C4-2B (cell line): ENCODE results near the gene CCDC85B.

ENCODE experiments used
- ZFX ChIP-seq: fragments of 450-650 bp; IDR thresholded peaks from 2 replicates; pipeline ENCODE4 v1.6.1; 2017
- TF ChIP-seq, protein P1 (sequence below): fragments of 450-650 bp; conservative IDR thresholded peaks from 2 replicates; pipeline ENCODE4 v1.5.1; 2017; ENCODE audit warnings: mild to moderate bottlenecking

DNA sequence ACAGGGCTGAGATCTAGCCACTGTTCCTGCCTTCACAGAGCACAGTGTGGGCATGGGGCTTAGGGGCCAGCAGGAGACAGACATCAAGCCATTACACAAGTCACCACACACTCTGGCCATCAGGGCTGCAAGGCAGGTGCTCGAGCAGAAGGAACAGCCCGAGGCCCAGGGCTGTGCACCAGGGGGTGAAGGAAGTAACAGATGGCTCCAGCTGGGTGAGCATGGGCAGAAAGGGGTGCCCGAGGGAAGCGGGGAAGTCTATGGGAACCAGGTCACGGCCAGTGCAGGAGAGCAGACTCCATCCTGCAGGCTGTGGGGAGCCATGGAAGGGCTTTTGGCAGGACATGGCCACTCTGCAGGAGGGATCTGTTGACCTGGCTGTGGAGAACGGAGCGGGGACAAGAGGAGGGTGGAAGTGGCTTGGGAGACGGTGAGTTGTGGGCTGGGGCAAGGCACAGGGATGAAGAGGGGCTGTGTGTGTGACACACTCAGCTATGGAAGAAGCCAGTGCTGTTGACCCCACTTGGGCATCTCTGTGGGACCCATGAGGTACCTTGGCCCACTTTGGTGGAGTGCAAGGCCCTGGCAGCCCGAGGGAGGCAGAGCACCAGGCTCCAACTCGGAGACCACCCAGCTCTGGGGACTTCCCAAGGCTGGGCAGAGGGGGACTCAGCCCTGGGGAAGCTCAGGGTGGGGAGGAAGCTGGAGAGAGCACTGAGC is 24.8 kb downstream of the CCDC85B start:
- TF ChIP-seq, protein P1, sequence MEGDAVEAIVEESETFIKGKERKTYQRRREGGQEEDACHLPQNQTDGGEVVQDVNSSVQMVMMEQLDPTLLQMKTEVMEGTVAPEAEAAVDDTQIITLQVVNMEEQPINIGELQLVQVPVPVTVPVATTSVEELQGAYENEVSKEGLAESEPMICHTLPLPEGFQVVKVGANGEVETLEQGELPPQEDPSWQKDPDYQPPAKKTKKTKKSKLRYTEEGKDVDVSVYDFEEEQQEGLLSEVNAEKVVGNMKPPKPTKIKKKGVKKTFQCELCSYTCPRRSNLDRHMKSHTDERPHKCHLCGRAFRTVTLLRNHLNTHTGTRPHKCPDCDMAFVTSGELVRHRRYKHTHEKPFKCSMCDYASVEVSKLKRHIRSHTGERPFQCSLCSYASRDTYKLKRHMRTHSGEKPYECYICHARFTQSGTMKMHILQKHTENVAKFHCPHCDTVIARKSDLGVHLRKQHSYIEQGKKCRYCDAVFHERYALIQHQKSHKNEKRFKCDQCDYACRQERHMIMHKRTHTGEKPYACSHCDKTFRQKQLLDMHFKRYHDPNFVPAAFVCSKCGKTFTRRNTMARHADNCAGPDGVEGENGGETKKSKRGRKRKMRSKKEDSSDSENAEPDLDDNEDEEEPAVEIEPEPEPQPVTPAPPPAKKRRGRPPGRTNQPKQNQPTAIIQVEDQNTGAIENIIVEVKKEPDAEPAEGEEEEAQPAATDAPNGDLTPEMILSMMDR = no peak
- TF ChIP-seq ZFX = no peak
